ENCODE measurements around the gene LGR6.
"Not testable (repeated sequence)": the region's sequence is repeated elsewhere in the genome, so short reads cannot be mapped to it uniquely, and the experiment has no call there.

LGR6 gene

DNA sequence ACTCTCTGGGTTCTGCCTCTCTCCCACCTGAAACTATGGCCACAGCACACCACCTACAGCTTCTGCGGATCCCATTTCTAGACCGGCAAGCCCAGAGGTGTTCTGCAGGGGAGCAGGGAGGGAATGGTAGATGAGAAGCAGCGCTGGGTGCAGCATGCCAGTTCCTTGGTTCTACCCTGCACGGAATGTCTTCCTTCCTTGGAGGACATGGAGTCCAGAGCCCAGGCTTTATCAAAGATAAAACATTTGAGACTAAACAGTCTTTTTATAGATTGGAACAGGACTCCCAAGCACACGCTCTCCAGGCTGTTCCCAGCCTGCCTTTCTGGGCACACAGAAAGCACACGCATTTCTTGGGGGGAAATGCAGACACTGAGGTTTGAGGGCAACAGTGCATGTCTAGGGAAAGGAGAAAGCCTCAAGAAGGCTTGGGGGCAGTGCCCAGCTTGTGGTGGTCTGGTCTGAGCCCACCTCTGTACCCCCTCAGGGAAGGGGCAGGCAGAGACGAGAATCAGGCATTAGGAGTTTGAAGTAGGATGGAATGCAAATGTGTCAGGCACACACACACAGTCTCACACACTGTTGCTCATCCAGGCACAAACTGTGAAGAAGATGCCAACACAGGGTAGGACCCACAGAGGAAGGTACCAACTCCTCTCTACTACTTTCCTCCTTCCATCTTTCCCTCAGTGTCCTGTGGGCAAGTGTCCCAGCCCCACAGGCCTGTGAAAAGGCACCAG, 29.7 kb downstream of the LGR6 start:
- no peak for DNase-seq

DNA sequence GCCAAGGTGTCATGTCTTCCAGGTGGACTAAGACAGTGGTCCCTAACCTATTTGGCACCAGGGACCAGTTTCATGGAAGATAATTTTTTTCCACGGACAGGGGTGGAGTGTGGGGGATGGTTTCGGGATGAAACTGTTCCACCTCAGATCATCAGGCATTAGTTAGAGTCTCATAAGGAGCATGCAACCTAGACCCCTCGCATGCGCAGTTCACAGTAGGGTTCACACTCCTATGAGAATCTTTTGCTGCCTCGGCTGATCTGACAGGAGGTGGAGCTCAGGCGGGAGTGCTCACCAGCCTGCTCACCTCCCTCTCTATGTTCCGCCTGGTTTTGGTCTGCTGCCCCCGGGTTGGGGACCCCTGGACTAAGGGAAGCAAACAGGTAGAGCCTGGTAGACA, 30.9 kb downstream of the LGR6 start:
- DNase-seq = no peak

DNA sequence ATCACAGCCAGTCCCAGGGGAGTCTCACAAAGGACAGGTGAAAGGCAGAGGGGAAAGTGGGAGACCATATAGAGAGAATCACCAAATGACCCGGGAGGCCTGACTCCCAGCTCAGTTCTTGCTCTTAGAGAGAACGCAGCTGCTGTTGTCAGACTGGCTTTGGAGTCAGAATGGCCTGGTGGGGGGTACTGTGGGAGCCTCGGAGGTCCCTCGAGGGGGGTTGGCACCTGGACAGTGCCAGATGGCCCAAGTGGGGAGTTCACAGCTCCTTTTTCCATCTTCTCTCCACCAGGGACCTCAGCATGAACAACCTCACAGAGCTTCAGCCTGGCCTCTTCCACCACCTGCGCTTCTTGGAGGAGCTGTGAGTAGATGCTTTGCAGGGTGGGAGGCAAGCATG, 31.5 kb downstream of the LGR6 start:
- DNase-seq = no peak

DNA sequence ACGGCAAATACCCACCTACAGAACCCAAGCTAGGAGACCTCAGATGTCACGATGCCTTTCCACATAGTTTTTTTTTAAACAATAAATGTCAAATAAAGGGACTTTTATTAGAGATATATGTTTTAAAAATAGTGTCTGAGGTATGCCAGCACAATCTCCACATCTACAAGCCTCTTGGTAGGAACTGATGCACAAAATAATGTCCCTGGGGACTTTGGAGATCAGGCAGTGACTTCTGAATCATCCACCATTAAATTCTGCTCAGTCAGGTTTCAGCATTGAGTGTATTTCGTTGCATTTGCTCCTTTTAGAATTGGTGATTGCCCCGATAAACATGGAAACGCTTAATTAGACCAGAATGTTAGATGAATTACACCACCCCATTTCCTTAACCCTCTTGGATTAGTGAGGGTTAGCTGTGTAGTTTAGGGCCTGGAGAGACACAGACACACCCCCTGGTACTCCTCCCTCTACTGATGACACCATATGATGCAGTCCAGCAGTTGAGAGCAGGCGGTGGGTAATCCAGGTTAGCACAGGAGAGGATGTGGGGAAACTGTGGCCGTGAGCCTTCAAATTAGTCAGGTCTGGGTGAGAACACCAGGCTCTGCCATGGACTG, 33.6 kb downstream of the LGR6 start:
- no peak for DNase-seq

DNA sequence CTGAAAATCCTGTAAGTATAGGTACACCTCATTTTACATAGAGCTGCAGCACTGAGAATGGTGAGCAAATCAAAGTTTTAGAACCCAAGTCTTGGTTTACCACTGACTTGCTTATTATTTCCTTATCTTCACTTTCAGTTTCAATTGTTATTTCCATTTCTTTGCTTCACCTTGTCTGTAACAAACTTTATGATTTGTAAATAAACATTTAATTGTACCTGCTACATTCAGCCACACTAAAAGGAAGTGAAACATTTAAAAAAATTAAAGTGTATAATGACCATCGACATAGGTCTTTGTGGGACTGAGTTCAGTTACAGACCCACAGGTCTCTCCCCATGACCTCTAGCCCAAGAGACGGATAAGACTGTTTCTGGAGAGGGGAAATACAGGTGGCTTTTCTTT, 34.4 kb downstream of the LGR6 start:
- no peak for DNase-seq

DNA sequence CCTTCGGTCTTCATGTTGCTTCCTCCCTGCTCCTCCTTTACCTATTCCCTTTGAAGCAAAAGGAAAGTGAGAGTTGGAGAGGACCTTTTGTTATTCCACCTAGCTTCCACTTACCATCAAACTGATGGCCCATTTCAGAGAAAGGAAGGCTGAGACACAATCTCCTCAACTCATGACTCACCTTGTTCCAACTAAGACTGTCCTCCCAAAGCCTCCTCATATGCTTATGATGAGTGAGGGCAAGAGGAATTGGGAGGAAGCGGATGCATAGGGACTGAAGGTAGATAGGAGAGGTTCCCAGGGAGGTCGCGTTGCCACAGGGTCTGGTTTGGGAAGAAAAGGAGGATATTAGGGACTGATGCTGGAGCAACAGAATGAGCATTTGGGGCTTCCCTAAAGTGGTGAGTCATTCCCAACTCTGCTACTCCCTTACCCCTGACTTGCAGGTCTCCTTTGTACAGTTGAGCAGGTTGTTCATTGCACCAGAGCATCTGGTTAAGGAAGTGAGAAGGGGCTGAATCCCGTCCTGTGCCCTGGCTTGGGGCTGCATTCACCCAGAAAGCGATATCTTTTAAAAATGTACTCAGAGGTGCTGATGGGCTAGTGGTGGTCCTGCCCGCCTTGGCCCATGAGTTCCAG, 35.0 kb downstream of the LGR6 start:
- no peak for DNase-seq

DNA sequence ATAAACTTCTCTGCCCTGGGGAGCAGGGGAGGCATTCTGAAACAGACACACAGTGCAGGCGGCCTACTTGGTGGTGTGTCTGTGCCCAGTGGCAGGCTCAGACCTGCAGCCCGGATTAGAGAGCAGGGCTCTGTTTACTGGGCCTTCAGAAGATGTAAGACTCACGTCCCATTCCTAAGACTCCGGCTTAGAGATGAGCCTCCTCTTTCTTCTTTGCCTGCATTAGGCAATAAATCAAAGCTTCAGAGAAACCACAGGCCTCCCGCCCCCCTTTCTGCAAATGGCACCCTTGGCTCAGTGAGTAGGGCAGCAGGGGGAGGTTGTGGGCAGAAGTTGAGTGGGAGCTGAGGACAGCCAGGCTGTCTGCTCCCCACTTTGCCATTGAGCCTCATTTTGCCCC, 35.8 kb downstream of the LGR6 start:
- DNase-seq = no peak

DNA sequence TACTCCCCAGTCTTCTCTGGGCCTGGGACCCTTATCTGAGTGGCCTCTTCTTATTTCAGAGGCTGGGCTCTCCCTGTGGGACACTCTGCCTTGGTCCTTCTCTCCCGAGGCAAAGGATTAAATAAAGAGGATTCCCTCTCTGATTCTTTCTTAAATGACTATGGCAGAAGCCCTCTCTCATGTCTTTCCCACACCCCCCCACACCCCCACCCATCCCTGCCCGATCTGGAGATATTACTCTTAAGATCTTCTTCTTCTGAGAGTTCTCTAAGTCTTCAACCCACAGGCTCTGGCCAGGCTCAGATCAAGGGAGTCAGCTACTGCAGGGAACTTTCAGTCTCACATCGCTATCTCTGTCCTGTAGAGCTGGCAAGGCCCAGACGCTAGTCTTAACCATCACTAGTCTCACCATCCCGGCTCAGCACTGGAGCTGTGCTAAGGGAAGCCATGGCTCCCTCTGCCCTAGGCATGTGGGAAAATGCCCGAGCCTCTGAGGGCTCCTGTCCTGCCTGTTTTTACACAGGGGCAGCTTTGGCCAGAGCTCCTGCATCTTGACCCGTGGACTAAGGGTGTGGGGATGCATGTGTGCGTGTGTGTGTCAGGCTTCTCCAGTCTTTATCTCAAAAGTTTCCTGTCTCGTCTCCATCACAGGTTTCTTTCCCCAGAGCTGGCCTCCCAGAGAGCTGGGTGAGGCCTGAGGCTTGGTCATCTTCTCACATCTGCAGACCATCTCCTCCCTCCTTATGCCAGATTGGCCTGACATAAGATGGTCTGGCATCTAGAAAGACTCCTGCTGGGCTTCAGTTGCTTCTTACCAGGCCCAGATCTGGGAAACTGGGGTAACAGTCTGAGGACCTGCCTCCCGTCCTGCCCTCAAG, 36.7 kb downstream of the LGR6 start:
- DNase-seq = no peak

DNA sequence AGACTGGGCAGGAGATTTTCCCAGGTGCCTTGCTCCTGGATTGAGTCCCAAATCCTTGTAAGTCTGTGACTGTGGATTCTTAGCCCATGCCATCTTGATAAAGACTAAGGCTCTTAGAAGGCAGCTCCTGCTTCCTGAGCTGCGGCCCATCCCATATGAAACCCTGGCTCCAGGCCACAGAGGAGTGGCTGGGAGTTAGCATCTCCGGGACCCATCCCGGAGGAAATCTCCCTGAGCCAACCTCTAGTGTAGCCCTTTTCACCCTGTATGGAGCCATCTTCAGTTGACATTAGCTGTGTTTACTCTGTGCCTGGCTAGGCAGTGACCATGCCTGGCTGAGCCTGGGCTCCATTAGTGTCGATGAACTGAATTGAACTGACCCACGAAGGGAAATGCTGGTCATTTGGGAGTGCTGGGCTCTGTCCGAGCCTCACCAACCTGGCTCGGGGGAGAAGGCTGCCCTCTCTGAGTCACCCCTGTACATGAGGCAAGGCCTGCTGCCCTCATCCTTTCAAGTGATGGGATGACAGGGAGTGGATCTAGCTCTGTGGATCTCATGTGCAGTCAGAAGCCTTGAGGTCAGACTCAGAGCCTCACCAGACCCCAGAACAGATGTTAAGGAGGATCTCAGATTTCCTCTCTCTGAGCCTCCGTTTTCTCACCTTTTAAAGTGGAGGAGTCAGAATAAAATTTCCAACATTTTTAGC, 37.5 kb downstream of the LGR6 start:
- DNase-seq = no peak

DNA sequence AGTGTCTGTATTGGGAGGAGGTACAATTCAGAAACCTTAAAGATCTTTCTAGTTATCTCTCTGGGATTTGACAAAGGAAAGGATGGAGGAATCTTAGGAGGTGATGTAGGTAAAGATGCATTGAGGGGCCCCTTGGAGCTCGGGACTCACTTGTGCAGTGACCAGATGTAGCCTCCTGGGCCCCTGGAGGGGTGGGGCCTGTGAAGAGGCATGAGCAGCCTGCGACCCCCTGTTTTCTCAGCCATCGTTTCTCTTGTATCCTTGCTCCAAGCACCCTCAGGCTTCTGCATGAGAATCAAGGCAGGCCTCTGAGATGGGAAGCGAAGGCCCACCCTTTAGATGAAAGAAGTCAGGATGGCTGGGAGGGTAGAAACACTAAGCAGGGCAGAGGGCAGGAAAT, 39.6 kb downstream of the LGR6 start:
- DNase-seq = no peak

DNA sequence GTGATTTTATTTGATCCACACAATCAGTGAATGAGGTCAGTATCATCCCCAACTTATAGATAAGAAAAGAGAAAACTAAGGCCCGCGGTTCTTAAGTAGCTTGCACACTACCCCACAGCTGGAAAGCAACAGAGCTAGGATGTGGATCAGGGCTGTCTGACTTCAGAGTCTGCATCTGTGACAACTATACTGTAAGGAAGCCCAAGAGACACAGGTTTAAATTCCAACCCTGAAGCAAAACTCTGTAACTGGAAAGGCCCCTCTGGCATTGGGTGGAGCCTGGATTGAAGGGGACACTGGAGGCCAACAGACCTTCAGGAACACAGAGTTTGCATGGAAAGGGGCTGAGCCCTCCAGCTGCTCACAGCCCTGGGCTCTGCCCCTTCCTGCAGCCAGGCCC, 40.2 kb downstream of the LGR6 start:
- no peak for DNase-seq

DNA sequence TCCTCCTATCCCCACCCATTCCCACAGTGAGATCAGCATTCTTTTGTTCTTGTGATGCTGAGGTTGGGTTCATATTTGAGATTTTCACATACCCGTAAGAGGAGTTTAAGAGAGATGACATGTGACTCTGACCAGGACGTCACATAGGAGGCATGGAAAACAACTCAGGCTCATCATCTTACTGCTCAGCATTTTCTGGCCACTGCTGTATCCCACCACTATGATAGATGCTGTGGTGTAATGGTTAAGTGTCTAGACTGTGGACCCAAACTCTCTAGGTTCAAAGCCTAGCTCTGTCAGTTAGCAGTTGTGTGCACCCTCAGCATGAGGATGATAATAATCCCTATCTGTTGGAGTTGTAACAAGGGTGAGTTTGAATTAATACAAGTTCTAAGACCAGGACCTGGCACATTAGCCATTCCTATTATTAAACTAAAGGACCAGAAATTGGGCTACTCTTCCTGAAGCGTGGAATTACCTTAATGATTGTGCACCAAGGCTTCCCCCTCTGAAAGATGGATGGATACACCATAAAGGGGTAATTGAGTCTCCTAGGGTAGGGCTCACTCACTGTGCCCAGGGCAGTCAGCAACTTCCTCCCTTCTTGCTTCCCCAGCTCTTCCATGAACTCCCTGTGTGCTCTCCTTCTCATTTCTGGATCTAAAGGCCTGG, 40.9 kb downstream of the LGR6 start:
- DNase-seq = no peak

DNA sequence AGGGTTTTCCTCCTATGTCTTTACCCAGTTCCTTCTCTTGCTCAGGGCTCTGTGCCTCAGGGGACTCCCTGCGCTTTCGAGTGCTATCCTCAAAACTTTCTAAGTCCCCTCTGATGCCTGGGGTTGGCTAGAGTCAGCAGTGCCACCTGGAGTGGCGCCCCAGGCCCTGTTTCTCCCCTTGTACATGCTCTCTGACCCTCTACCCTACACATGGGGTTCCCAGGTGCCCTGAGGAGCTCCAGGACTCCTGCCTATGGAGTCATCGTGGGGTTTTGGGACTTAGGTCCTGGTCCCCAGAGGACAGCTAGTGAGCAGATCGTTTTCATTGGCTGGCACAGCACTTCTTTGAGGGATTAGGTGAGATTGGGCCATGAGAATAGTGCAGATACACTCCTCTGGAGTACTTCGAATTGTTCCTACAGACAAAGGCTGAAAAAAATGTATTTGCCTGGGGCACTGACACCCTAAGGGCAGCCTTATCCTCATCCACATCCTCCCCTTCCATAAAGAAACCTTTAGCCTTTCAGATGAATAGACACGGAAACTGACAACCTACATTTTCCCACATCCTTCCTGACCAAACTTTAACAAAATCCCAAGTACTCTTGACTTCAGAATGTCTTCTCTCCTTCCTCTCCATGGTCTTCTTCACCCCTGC, 41.5 kb downstream of the LGR6 start:
- no peak for DNase-seq

DNA sequence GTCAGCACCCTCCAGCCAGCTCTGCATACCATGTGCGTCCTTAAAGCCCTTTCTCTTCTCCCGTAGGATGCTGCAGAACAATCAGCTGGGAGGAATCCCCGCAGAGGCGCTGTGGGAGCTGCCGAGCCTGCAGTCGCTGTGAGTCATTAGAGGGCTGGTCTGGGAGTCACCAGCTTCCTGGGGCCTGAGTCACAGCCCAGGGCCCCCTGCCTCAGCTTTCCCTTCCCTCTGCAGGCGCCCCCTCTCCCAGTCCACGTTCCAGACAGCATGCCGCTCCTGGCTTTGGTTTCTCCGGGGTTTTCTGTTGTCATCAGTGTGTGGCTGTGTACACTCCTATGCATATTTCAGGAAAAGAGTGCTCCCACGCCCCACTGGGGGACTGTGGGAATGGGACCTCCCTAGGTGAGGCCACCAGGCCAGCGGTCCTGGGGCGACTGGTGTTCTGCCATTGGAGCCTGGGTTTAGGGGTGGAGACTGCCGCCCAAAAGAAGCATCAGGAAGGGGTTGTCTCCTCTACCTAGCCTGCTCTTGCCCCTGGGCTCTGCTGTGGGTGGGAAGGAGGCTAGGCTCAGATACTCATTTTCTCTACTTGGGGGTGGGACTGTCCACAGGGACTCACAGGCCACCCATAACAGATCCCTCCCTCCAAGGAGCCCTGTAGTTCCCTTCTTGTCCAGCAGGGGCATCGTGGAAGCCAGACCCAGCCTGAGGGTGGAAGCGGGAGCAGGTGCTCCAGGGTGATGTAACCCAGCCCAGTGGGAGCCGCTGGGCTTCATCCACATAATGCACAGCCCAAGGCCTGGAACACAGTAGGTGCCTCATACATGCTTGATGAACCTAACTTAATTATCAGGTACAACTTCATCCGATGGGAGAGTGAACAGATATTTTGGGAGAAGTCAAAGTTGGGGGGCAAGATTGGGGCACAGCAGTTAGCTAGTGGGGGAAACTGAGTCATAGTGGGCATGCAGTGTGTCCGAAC, 42.5 kb downstream of the LGR6 start:
- DNase-seq = peak; percentile 74

DNA sequence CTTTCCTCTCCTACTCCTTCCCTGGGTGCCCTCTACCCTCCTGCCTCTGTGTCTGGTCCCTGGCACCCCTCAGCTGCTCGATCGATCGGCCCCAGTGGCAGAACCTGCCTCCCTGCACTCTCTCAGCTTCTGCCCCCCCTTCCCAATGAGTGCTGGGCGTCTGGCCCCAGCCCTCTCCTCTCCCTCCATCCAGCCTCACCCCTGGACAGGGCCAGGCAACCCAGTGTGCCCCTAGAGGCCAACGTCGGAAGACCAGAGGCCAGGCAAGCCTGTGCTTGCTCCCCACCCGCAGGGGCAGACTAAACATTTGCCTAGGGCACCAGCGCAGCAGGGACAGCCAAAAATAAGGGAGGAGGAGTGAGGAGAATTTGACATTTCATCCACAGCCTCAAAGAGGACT, 43.5 kb downstream of the LGR6 start:
- DNase-seq = peak; percentile 35

DNA sequence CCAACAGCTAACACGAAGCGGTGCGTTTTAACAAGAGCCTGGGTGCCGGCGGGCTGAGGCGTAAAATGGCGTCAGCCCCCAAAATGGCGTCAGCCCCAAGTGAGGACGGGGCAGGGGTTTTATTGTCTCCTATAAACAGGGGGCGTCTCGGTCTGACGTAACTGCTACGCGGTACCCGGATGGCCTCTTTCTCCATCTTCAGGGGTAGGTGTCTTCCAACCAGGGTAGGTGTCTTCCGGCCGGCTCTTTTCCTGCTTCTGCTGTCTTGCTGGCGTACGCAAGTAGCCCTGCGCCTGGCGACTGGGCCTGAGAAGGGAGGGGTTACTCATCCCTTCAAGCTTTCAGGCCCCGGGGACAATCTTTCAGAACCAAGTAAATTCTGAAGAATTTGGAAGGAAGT, 45.3 kb downstream of the LGR6 start:
- DNase-seq = no peak

DNA sequence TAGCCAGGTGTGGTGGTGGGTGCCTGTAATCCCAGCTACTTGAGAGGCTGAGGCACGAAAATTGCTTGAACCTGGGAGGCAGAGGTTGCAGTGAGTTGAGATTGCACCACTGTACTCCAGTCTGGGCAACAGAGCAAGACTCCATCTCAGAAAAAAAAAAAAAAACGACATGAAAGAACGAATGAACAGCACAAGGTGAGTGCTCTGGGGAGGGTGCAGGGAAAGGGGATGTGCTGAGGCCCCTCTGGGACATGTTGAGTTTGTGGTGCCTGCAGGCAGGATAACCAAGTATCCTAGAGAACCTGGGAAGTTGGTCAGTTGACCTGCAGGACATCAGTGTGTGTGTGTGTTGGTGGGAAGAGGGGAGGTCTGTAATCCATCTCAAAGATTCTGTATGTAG, 46.6 kb downstream of the LGR6 start:
- not testable (repeated sequence) for DNase-seq

DNA sequence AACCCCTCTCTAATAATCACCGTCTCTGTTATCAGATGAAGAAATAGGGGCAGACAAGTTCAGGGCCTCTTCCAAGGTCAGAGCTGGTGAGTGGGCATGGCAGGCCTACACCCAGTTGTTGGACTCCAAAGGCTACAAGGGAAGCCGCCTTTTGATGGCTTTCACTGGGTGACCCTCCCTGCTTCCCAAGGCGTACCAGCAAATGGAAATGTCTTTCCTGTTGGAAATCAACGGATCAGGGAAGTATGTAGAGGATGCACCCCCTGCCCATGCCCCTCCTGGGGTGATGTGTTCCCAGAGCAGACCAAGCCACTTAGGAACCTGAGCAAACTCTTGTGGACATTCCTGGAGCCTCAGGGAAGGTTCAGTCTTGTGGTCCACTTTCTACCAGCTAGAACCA, 47.4 kb downstream of the LGR6 start:
- DNase-seq = no peak

DNA sequence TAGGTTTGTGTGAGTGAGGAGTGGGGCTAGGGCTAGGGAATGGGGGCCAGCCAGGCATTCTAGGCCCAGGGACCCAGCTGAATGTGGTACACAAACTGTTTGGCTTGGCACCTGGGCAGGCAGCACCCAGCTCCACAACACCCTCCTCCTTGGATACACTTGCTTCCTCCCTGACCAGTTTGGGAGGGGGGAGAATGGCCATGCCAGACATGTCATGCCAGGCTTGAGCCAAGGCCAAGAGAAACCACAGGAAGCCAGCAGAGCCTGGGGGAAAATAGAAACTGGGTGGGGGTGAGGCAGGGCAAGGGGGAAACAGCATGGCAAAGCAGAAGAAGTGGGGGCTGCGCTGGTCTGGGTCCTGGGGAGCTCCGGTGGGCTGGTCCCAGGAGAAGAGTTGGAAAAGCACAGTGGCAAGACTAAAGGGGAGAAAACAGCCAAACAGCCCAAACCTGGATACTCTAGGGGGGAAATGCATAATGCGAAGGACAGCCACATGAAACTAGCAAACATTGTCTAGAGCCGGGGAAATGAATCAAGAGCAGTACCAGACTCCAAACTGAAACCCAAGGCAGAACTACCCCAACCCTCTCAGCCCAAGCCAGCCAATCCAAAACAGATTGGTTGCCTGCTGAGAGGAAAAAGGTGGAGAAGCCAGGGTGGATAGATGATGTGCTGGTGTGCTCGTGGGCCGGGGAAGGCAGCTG, 47.9 kb downstream of the LGR6 start:
- DNase-seq = no peak

DNA sequence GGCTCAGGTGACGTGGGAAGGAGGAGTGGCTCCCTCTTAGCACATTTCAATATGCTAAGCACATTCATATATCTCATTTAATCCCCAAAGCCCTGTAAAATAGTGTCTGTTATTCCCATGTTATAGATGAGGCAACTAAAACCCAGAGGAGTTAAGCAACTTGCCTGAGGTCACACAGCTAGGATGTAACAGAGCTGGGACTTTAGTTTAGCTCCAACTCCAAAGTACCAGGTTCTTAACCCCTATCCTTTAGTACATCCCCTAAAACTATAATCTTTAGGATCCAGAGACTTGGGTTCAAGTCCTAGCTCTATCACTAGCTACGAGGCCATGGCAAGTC, 48.5 kb downstream of the LGR6 start:
- no peak for DNase-seq
